Caco-2 (cell line): Measurements from ENCODE around the gene CEP192. TPM values are rescaled to one million over a fixed set of nuclear protein-coding genes. Genes with fewer than 3 reads are reported as not detected.
"Not testable (repeated sequence)": the region's sequence is repeated elsewhere in the genome, so short reads cannot be mapped to it uniquely, and the experiment has no call there.

Source experiments
- BruUV-seq: library from RNA; stranded (reverse); fragments of 400-500 nt; replicated peaks from 2 replicates; lab custom pipeline; 2021; lab: Mats Ljungman, UMichigan
- CTCF ChIA-PET: fragments of 300-600 bp; sonication (Branson Sonifier 250); formaldehyde crosslinking; loops from one replicate; lab custom pipeline; 2022; ENCODE audit warnings: antibody characterized with exemption; lab: Charles Lee
- POLR2A ChIA-PET: fragments of 300-600 bp; sonication (Branson Sonifier 250); formaldehyde crosslinking; loops from one replicate; lab custom pipeline; 2022; ENCODE audit warnings: antibody characterized with exemption; lab: Charles Lee
- DNase-seq, 2 experiments: peaks; one replicate each; pipeline versions ENCODE4 v3.0.0 to v3.0.0-alpha.2; 2020 to 2022
- H3K27me3 ChIP-seq: replicated peaks from 2 replicates; pipeline ENCODE4 v1.6.0; 2011; ENCODE audit warnings: low read length; ENCODE audit not compliant: control insufficient read depth, insufficient read depth
- H3K36me3 ChIP-seq: 2 replicates; pipeline ENCODE4 v1.5.1; 2011; ENCODE audit warnings: low read length; ENCODE audit not compliant: control insufficient read depth, insufficient read depth
- H3K4me1 ChIP-seq: fragments of 250-450 bp; sonication (Bioruptor Pico); 2 replicates; pipeline ENCODE4 v1.5.1; 2020; ENCODE audit warnings: mild to moderate bottlenecking
- H3K4me3 ChIP-seq: 2 replicates; pipeline ENCODE4 v1.5.1; 2011; ENCODE audit warnings: low read depth, mild to moderate bottlenecking, control low read depth, low read length
- H3K9me3 ChIP-seq: fragments of 250-450 bp; sonication (Bioruptor Pico); 2 replicates; pipeline ENCODE4 v1.5.1; 2020; ENCODE audit warnings: mild to moderate bottlenecking, moderate library complexity
- H3K27ac Mint-ChIP-seq: one replicate; pipeline ENCODE4 v1.8.0; 2022; ENCODE audit warnings: mixed read lengths; ENCODE audit not compliant: unreplicated experiment
- H3K27me3 Mint-ChIP-seq: one replicate; pipeline ENCODE4 v1.8.0; 2022; ENCODE audit warnings: mixed read lengths; ENCODE audit not compliant: insufficient read depth, unreplicated experiment
- H3K36me3 Mint-ChIP-seq: one replicate; pipeline ENCODE4 v1.8.0; 2022; ENCODE audit warnings: mild to moderate bottlenecking, mixed read lengths; ENCODE audit not compliant: insufficient read depth, unreplicated experiment
- H3K4me1 Mint-ChIP-seq: one replicate; pipeline ENCODE4 v1.8.0; 2022; ENCODE audit warnings: low read depth, mixed read lengths; ENCODE audit not compliant: unreplicated experiment
- H3K4me3 Mint-ChIP-seq: one replicate; pipeline ENCODE4 v1.8.0; 2022; ENCODE audit warnings: mild to moderate bottlenecking, moderate library complexity, mixed read lengths; ENCODE audit not compliant: unreplicated experiment
- H3K9me3 Mint-ChIP-seq: one replicate; pipeline ENCODE4 v1.8.0; 2022; ENCODE audit warnings: mixed read lengths; ENCODE audit not compliant: unreplicated experiment
- intact Hi-C: fragments of 100-400 bp; cut with micrococcal nuclease; formaldehyde crosslinking; loops from one replicate; pipeline ENCODE4 v1.10.0; 2022; ENCODE audit not compliant: unreplicated experiment
- total RNA-seq: library from RNA; stranded (reverse); gene quantifications from 2 replicates; pipeline ENCODE4 v1.2.3, GENCODE V29; 2022
- TF ChIP-seq, protein P1 (sequence below), 2 experiments: fragments of 200-600 bp in 1 of 2; IDR thresholded peaks; 1 replicate in 1 of 2; 2 replicates in 1 of 2; pipeline versions ENCODE4 v1.5.1 to v1.8.0; 2011 to 2022; ENCODE audit warnings: antibody characterized with exemption in 1 of 2, control low read depth in 1 of 2, inconsistent platforms in 1 of 2, low read depth in 1 of 2, low read length in 1 of 2, mild to moderate bottlenecking in 1 of 2, moderate library complexity in 1 of 2; ENCODE audit not compliant: insufficient read depth in 1 of 2, severe bottlenecking in 1 of 2, unreplicated experiment in 1 of 2

The CEP192 gene
- total RNA-seq, 1 experiment from 2014 or later = 33.5 TPM

GRCh38 chr18:13070460-13070859 is 79.3 kb downstream of the CEP192 start:
- Mint-ChIP-seq H3K9me3 (no peaks in the 10 kb centered on the region), H3K36me3 (peaks cover 58% of the 10 kb centered on the region), H3K4me1 (no peaks in the 10 kb centered on the region), H3K4me3 (no peak overlapping the region), H3K27ac (no peak overlapping the region), H3K27me3 (no peaks in the 10 kb centered on the region)
- CTCF ChIA-PET = no interaction called here
- BruUV-seq = no TSS peak
- H3K4me3 ChIP-seq = no peak overlapping the region
- TF ChIP-seq, protein P1, sequence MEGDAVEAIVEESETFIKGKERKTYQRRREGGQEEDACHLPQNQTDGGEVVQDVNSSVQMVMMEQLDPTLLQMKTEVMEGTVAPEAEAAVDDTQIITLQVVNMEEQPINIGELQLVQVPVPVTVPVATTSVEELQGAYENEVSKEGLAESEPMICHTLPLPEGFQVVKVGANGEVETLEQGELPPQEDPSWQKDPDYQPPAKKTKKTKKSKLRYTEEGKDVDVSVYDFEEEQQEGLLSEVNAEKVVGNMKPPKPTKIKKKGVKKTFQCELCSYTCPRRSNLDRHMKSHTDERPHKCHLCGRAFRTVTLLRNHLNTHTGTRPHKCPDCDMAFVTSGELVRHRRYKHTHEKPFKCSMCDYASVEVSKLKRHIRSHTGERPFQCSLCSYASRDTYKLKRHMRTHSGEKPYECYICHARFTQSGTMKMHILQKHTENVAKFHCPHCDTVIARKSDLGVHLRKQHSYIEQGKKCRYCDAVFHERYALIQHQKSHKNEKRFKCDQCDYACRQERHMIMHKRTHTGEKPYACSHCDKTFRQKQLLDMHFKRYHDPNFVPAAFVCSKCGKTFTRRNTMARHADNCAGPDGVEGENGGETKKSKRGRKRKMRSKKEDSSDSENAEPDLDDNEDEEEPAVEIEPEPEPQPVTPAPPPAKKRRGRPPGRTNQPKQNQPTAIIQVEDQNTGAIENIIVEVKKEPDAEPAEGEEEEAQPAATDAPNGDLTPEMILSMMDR (IDR thresholded peaks at IDR 0.05; ENCODE audit: insufficient read depth in 1 of 2, low read depth in 1 of 2, low read length in 1 of 2, severe bottlenecking in 1 of 2, unreplicated experiment in 1 of 2) = no peak
- no peaks in the 10 kb centered on the region for H3K9me3 ChIP-seq
- POLR2A ChIA-PET = no interaction called here
- H3K27me3 ChIP-seq = no peaks in the 10 kb centered on the region
- H3K36me3 ChIP-seq = no peaks in the 10 kb centered on the region
- no peaks in the 10 kb centered on the region for H3K4me1 ChIP-seq
- intact Hi-C loops = no loop called here
- DNase-seq = no peak

DNA sequence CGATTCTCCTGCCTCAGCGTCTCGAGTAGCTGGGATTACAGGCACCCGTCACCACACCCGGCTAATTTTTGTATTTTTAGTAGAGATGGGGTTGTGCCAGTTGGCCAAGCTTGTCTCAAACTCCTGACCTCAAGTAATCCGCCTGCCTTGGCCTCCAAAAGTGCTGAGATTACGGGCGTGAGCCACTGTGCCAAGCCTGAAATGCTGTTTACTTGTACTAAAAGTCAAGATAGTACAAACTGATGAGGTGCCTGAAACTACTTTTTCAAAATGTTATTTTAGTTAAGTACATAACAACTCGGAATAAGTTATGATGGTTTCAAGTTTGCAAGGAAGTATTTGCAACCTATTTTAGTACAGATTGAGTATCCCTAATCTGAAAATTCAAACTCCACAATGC is 85.7 kb downstream of the CEP192 start:
- Mint-ChIP-seq H3K36me3 (peaks cover 76% of the 10 kb centered on the region), H3K4me1 (no peaks in the 10 kb centered on the region), H3K9me3 (peaks cover 16% of the 10 kb centered on the region), H3K27ac (no peak overlapping the region), H3K4me3 (no peak overlapping the region), H3K27me3 (no peaks in the 10 kb centered on the region)
- DNase-seq = no peak
- ChIA-PET POLR2A (no interaction called here), CTCF (no interaction called here)
- no TSS peak for BruUV-seq
- H3K9me3 ChIP-seq = 0 out of 2 replicates have a peak, but pooled peaks cover 4% of the 10 kb centered on the region
- H3K36me3 ChIP-seq = no peaks in the 10 kb centered on the region
- no peak overlapping the region for H3K4me3 ChIP-seq
- TF ChIP-seq, protein P1 (IDR thresholded peaks at IDR 0.05; ENCODE audit: insufficient read depth in 1 of 2, low read depth in 1 of 2, low read length in 1 of 2, severe bottlenecking in 1 of 2, unreplicated experiment in 1 of 2) = no peak
- H3K4me1 ChIP-seq = no peaks in the 10 kb centered on the region
- H3K27me3 ChIP-seq = no peaks in the 10 kb centered on the region
- intact Hi-C loops = no loop called here

- Mint-ChIP-seq H3K4me1 (no peaks in the 10 kb centered on the region), H3K9me3 (peaks cover 18% of the 10 kb centered on the region), H3K4me3 (no peak overlapping the region), H3K27me3 (no peaks in the 10 kb centered on the region), H3K36me3 (peaks cover 76% of the 10 kb centered on the region), H3K27ac (no peak overlapping the region)
- Histone ChIP-seq H3K36me3 (no peaks in the 10 kb centered on the region), H3K4me3 (no peak overlapping the region), H3K27me3 (no peaks in the 10 kb centered on the region), H3K4me1 (no peaks in the 10 kb centered on the region), H3K9me3 (0 out of 2 replicates have a peak, but pooled peaks cover 4% of the 10 kb centered on the region)
- no peak for DNase-seq
- no TSS peak for BruUV-seq
- ChIA-PET POLR2A (no interaction called here), CTCF (no interaction called here)
- TF ChIP-seq, protein P1 (IDR thresholded peaks at IDR 0.05; ENCODE audit: insufficient read depth in 1 of 2, low read depth in 1 of 2, low read length in 1 of 2, severe bottlenecking in 1 of 2, unreplicated experiment in 1 of 2) = no peak
- intact Hi-C loops = no loop called here
These were observed 86.3 kb downstream of the CEP192 start for GRCh38 chr18:13077473-13077872.

- CTCF ChIA-PET, H3K9me3 ChIP-seq, H3K4me3 ChIP-seq, H3K4me3 Mint-ChIP-seq, BruUV-seq, H3K27ac Mint-ChIP-seq, H3K27me3 Mint-ChIP-seq, intact Hi-C loops, H3K4me1 Mint-ChIP-seq, POLR2A ChIA-PET, H3K36me3 ChIP-seq, H3K27me3 ChIP-seq, H3K4me1 ChIP-seq, DNase-seq: not testable (repeated sequence)
- Mint-ChIP-seq H3K9me3 (peaks cover 18% of the 10 kb centered on the region), H3K36me3 (peaks cover 72% of the 10 kb centered on the region)
These were observed 86.9 kb downstream of the CEP192 start for GRCh38 chr18:13078065-13078464.
